NCI-H2081 (cell line): ENCODE data around the gene ZNF620.
"Not testable (repeated sequence)": the region's sequence is repeated elsewhere in the genome, so short reads cannot be mapped to it uniquely, and the experiment has no call there.

Experiments used
- DNase-seq, 2 experiments: peaks; one replicate each; lab custom pipeline; 2025; lab: John Stamatoyannopoulos, UW

ZNF620 gene

DNA sequence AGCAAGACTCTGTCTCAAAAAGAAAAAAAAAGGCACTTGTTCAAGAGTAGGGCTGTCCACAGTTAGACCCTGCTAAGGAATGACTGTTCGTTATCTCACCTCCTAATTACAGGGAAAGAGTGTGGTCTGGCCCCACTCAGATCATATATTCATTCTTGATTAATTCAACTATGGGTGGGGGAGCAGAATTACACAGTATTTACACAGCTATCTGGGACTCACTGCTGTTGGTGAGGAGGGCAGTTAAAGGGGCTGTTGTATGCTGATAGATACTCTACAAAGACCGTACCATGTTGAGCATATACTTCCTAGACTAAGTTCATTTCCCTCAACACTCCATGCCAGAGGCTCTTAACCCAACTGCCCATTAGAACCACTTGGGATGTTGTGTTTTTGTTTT lies 3.8 kb upstream of the ZNF620 start:
- DNase-seq = no peak

DNA sequence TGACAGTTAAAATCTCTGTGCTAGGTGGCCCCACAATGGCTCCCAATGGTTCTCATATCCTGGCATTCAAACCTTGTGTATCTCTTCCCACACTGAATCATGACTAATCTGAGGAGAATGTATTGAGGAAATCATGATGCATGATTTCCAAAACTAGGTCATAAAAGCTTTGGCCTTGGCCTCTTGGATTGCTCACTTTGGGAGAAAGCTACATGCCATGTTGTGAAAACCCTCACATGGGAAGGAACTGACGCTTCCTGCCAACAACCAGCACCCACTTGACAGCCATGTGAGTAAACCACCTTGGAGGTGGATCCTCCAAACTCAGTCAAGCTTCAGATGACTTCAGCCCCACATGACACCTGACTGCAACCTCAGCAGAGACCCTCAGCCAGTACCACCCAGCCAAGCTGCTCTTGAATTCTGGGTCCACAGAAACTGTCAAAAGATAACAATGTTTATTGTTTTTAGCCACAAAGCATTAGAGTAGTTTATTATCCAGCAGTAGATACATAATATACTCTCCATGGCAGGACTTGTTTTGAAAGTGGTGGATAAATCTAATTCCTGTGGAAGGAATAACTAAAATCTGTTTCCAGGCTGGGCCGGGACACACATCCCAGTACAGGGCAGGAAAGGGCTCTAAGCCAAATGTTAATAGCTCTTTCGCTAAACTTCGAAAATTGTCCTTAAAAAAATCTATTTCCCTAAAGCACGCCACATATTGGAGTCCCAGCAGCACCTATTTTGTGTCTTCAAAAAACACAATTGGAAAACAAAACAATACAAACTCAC lies 1.0 kb upstream of the ZNF620 start:
- DNase-seq = no peak

DNA sequence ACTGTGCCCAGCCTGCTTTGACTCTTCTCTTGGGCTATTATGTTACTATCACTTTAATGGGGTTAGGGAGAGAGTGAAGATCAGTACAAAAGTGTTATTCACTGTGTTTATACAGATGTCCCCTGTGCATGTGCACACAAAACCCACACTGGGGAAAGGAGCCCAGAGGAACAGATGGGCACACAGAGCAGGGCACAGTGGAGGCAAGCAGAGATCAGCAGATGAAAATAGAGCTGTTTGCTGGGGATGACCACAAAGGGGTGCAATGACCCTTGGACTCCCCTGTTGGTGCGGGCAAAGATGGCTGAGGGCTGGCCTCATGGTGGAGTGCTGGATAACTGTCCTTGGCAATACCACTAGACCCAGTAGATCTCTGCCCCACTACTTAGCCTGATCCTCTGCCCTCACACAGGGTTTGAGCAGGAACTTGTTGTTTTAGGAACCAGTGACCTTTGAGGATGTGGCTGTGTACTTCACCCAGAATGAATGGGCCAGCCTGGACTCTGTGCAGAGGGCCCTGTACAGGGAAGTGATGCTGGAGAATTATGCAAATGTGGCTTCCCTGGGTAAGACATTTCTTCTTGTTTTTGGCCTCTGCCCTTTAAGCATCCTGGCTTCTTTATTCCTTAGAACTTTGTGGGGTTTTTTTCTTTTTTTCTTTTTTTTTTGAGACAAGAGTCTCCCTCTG lies 5.3 kb downstream of the ZNF620 start:
- no peak for DNase-seq

DNA sequence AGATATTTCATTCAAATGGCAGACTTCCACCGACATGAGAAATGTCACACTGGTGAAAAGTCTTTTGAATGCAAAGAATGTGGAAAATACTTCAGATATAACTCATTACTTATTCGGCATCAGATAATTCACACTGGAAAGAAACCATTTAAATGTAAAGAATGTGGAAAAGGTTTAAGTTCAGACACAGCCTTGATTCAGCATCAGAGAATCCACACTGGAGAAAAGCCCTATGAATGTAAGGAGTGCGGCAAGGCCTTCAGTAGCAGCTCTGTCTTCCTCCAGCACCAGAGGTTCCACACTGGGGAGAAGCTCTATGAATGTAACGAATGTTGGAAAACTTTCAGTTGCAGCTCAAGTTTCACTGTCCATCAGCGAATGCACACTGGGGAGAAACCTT lies 10.4 kb downstream of the ZNF620 start:
- no peak for DNase-seq

DNA sequence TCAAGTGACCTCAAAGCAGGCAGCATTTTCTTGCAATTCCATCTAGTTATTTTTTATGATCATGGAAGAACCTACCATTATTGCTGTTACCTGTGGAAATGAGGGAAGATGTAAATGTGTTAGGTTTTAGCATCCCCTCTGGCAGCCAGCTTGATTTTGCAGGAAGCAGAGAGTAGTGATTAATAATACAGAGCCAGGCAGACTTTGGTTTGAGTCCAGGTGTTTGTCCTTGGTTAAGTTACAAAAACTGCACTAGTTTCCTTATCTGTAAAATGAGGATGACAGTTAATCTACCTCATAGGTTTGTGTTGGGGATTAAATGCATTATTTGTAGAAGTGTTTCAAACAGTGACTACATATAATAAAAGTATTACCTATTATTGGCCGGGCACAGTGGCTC lies 12.2 kb downstream of the ZNF620 start:
- DNase-seq = no peak

DNA sequence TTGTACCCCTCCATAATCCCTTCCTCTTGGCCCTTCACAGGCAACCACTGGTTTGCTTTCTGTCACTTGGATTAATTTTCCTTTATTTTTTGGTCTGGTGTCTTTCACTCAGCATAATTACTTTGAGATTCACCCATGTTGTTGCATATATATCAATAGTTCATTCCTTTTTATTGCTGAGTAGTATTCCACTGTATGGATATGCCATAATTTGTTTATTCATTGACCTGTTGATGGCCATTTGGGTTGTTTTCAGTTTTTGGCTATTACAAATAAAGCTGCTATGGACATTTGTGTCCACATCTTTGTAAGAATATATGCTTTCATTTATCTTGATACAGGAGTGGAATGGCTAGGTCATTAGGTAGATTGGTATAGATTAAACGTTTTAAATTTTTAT lies 13.0 kb downstream of the ZNF620 start:
- DNase-seq = no peak

DNA sequence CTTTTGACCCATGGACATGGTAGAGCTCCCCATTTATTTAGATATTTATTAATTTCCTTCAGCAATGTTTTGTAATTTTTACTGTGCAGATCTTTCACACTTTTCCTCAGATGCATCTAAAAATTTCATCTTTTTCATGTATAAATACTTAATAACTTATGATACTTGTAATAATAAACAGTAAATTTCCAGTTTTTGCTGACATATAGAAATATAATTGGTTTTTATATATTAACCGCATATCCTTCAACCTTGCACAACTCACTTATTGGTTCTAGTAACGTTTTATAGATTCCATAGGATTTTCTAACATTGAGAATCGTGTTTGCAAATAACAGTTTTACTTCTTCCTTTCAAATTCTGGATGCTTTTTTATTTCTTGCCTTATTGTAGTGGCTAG lies 15.4 kb downstream of the ZNF620 start:
- no peak for DNase-seq

DNA sequence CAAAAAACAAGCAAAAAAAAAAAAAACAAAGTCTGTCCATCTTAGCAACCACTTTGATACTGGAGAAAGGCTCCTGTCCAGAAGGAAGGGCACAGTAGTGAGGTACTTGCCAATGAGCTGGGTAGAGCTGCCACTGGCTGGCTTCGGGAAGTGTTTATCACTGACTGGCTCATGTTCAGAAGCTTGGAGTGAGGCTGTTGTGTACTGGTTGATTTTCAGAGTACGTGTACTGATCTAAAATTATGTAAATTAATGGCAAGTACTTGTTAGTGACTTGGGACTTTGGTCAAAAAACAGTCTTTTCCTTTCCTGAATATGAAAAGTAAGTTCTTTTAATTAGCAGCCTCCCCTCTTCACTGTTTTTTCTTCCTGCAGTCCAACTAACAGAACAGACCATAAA lies 17.9 kb downstream of the ZNF620 start:
- DNase-seq = no peak

DNA sequence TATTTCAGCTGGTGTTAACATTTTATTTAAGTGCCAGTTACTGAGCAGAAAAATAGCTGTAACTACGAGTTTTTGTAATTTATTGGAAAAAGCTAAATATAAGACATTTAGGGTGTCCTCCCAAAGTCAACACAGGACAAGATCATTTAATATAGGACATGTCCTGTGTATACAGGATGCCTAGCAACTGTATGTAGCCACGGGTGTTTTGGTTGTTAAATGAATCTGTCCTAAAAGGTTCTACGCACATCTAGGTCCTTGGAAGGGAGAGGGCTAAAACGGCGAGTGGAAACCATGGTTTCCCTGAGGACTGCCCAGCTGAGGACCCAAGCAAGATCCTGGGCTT lies 18.4 kb downstream of the ZNF620 start:
- peak in 1 of 2 experiments; percentile 11 for DNase-seq

DNA sequence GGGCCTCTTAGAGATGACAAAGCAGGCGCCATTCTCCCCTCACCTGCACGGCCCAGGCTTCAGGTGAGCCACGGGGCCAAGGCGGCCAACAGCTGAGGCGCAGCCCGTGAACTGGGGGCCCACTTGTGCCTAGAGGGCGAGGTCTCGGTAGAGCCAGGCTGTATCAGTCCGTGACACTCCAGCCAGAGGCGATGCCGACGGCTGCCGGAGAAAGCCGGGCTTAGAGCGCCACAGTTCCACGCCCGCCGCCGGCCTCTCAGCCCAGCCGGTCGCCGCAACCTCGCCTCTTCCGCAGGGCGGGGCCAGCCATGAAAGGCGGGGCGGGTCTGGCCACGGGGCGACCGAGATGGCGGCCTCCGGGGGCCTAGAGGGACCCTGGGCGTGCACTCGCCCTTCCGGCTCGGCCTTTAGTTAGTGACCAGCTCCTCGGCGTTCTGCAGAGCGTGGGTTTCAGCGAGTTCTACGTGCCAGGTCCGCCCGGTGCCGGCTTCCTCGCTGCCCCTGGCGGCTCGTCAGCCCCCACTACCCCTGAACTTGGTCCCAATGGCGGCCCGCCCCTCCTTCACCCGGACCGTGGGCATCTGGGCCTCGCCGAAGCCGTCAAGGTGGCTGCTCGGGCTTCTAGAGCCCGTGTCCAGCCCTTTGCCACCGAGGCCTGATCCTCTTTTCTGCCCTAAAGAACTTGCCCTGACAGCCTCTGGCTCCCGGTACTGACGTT lies 18.9 kb downstream of the ZNF620 start, which contains the start of gene ZNF621:
ZNF621 (plus strand) TSS at position 393 of the 718 bp plus-strand sequence. CDS start 881 bp downstream, outside the sequence.
- peak; percentile 32 to 41 for DNase-seq

DNA sequence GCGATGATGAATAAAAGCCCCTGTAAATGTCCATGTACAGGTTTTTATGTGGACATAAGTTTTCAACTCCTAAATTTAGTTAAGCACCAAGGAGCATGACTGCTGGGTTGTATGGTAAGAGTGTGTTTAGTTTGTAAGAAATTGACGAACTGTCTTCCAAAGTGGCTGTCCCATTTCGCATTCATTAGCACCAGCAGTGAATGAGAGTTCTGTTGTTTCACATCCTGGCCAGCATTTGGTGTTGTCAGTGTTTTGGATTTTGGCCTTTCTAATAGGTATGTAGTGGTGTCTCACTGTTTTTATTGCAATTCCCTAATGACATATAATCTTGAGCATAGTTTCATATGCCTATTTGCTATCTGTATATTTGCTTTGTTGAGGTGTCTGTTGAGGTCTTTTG lies 22.6 kb downstream of the ZNF620 start:
- no peak for DNase-seq

DNA sequence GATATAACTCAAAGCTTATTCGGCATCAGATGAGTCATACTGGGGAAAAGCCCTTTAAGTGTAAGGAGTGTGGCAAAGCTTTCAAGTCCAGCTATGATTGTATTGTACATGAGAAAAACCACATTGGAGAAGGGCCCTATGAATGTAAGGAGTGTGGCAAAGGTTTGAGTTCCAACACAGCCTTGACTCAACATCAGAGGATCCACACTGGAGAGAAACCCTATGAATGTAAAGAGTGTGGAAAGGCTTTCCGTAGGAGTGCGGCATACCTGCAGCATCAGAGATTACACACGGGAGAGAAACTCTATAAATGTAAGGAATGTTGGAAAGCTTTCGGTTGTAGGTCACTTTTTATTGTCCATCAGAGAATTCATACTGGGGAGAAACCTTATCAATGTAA lies 26.4 kb downstream of the ZNF620 start:
- DNase-seq = no peak

DNA sequence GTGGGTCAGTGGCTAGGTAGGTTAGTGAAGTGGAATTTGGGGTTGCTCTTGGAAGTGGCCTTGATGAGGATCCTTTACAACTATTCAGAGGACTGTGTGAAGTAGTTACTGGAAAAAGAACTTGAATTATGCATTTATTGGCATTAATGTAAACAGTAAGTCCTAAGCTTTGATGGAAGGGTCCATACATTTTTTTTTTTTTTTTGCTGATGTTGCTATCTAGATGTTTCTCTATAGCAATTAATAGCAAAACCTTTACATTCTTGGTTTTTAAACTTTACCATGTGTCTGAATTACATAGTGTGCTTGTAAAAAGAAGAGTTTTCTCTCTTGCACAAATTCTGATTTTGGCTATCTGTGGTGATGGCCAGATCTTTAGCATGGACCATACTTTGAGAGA lies 28.4 kb downstream of the ZNF620 start:
- DNase-seq = no peak

DNA sequence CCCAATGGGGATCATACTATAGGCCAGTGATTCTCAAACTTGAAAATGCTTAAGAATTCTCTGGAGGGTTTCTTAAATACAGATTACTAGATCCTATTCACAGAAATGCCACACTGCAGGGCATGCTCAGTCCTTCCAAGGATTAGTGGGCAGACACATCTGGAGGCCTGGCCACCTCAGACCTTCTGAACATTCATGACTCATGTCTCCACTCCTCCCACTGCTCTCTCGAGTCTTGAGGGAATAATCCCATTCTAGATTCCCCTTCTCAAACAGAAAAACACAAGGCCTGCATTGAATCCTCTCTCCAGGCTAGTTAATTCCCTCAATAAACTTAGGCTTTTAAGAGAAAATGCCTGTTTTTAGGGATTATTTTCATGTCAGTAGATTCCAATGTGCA lies 41.0 kb downstream of the ZNF620 start:
- DNase-seq = no peak

DNA sequence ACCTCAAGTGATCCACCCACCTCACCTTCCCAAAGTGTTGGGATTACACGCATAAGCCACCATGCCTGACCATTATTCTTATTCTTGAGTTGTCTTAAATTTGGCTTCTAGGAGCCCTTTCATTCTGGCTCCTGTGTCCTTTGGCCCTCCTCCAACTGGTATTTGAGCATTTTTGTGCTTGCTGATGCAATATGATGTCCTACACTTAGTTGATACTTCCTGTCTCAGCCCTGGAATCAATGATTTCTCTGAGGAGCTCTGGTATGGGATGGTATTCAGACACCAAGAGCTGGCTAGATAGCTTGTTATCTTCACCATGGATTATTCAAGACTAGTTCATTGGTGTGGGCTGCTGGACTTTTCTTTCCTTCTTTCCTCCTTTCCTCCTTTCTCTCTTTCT lies 44.3 kb downstream of the ZNF620 start:
- no peak for DNase-seq

DNA sequence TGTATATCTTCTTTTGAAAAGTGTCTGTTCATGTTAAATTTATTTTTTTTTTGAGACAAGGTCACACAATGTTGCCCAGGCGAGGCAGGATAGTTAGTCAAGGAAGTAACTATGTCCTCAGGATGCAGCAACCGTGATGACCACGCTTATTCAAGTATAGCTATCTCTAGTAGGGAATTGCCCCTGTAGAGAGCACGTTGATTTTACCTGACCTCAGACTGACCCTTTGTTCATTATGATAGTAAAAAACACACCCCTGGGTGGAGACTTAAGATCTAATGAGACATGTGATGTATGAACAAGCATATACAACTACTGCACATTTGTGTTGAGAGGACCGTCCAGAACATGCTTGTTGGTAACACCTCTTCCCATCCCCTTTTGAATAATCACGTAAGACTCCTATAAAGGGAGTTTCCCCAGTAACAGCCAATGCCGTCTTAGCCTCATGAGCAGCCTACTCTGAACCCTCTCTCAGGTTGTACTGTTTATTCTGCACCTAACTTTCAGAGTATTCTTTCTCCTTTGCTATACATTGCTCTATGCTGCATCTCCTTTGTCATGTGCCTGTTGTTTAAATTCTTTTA lies 51.8 kb downstream of the ZNF620 start:
- DNase-seq = no peak

DNA sequence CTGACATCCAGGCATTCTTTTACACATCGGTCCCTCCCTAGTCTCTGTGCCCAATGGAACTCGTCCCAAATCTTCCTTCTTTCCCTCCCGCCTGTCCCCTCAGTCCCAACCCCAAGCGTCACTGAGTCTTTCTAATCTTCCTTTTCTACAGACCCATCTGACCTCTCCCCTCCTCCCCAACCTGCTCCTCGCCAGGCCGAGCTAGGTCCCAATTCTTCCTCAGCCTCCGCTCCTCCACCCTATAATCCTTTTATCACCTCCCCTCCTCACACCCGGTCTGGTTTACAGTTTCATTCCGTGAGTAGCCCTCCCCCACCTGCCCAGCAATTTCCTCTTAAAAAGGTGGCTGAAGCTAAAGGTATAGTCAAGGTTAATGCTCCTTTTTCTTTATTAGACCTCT lies 56.6 kb downstream of the ZNF620 start:
- not testable (repeated sequence) for DNase-seq

DNA sequence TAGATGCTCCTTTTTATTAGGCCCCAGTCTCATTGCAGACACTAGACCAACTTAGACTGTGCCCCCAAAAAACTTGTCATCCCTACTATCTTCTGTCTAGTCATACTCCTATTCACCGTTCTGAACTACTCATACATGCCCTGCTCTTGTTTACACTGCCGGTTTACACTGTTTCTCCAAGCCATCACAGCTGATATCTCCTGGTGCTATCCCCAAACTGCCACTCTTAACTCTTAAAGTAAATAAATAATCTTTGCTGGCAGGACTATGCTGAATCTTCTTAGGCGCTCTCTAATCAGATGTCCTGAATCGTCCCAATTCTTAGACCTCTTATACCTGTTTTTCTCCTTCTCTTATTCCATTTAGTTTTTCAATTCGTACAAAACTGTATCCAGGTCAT lies 59.8 kb downstream of the ZNF620 start:
- not testable (repeated sequence) for DNase-seq

DNA sequence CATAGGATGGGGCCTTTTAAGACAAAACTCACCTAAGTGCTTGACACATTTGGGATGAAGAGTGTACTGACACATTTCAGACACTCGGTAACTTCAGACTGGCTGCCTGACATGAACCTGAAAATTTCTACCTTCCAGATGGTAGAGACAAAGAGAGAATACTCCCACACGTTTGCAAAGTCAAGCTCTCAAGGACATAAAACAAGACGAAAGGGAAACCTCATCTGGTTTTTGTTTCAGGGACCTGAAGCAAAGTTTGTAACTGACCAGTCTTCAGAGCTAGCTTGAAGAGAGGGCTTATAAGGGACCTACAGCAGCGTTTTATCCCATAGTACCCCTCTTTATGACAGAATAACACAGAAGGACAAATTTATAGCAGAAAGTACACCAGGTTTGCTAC lies 60.9 kb downstream of the ZNF620 start:
- no peak for DNase-seq
